ENCODE results near the gene KRT9.
"Not testable (repeated sequence)": the region's sequence is repeated elsewhere in the genome, so short reads cannot be mapped to it uniquely, and the experiment has no call there.

Gene KRT9

GRCh38 chr17:41571561-41572434, at the start of gene KRT9:
Gene KRT9 (minus strand): TSS chr17:41572059. CDS start chr17:41571992, 67 bp downstream.
- DNase-seq, result no peak

GRCh38 chr17:41621435-41621817, 49.6 kb upstream of the KRT9 start:
- not testable (repeated sequence) for DNase-seq

GRCh38 chr17:41620583-41621434, 49.0 kb upstream of the KRT9 start:
- no peak for DNase-seq

- DNase-seq, result not testable (repeated sequence)
Observed at GRCh38 chr17:41619927-41620582, 48.2 kb upstream of the KRT9 start.

- no peak for DNase-seq
Observed at GRCh38 chr17:41619036-41619926, 47.4 kb upstream of the KRT9 start.

- no peak for DNase-seq
Observed at GRCh38 chr17:41618341-41619035, 46.6 kb upstream of the KRT9 start.

GRCh38 chr17:41617698-41618097, 45.8 kb upstream of the KRT9 start:
- DNase-seq, result no peak

DNA sequence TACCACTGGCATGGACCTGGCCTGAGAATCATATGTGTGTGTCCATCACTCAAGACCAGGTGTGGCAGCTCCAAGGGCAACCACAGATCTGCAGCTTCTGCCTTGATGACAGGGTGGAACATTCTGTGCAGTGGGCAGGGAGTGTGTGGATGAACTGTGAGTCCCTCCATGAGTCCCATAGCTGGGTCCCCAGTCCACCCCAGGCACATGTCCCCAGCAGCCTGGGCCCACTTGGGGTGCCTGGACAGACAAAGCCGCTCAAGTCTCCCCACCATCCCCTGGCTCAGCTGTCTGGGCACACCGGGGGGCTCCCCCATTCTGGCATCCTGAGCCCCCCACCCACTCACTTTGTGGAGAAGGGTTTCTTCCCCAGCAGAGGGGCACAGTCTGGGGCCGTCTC, 45.3 kb upstream of the KRT9 start:
- DNase-seq, result no peak

DNA sequence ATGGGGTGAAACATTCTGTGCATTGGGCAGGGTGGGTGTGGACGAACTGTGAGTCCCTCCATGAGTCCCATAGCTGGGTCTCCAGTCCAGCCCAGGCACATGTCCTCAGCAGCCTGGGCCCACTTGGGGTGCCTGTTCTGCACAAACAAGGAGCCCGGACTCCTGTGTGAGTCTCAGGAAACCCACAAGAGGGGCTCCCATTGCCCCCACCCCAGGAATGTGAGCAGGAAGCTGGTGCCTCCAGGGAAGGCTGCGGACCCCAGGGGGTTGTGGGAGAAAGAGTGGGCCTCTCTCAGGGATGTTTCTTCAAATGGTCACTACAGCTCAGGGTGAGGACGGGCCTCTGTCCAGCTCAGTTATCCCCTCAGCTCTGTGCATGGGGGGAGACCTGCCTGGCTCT, 44.6 kb upstream of the KRT9 start:
- not testable (repeated sequence) for DNase-seq

DNA sequence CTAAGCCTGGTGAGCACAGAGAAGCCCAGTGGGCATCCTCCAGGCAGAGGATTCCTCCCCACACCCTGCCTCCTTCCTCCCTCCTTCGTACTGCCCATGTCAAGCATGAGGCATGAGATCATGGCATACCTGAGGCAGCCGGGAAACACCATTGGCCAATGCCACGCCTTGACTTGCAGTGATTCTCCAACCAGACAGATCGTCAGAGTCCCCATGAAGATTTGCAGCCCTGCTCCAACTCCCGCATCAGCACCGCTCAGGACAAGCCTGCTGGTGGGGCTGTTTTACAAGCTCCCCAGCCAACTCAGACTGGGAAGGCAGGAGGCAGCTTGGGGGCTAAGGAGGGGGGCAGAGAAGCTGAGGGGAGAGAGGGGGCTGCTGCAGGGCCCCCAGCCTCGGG, 43.6 kb upstream of the KRT9 start:
- no peak for DNase-seq

GRCh38 chr17:41614767-41615166, 42.9 kb upstream of the KRT9 start:
- DNase-seq, result not testable (repeated sequence)

DNA sequence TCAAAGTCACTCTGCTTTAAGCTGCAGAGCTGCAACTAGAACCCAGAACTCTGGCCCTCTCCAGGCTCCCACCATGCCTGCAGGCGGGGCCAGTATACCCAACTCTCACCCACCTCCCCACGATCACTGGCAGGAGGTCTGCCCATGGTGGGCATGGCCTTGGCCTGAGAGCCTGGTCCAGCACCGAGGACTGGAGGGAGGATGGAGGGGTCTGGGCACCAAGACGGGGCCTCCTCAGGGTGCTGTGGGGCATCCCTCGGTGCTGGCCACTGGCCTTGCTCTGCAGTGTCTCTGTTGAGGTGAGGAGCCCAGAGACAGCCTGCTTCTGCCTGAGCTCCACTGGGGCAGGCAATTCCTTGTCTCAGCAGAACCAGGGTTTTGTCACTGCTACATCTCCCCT, 42.2 kb upstream of the KRT9 start:
- no peak for DNase-seq

- DNase-seq, result no peak
Observed at GRCh38 chr17:41613277-41614082, 41.6 kb upstream of the KRT9 start.

DNA sequence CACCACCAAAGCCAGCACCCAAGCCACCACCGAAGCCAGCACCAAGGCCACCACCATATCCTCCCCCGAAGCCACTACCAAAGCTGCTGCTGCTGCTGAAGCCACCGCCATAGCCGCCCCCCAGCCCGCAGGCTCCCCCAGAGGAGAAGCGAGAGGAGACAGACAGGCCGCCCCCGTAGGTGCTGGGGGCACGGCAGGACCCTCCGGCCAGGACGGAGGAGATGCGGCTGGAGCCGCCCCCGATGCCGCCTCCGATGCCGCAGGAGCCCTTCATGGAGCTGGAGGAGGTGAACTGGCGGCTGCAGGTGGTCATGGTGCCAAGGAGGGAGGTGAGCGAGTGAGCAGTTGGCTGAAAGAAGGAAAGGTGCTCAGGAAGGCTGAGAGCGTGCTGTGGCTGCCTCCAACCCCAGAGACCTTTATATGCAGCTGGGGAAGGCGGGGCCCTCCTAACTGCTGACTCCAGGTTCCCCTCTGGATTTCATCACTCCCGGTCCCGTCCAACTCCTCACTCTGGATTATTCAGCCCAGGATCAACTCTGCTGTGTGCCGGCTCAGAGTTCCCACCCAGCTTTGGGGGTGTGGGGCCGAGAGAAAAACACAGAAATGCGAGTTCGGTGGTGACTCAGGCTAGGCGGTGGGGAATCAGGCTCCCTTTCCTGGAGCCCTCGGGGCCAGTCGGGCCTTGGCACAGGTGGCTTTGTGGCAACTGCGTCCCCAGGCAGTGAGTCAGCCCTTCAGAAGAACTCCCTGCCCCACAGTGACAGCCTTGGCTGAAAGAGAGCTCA, 40.7 kb upstream of the KRT9 start, which contains the start of gene KRT16:
Gene KRT16 (minus strand): TSS at position 392 of the 785 bp plus-strand sequence. CDS start 79 bp downstream, at position 313.
- not testable (repeated sequence) for DNase-seq

GRCh38 chr17:41610965-41611640, 39.2 kb upstream of the KRT9 start:
- DNase-seq, result no peak

DNA sequence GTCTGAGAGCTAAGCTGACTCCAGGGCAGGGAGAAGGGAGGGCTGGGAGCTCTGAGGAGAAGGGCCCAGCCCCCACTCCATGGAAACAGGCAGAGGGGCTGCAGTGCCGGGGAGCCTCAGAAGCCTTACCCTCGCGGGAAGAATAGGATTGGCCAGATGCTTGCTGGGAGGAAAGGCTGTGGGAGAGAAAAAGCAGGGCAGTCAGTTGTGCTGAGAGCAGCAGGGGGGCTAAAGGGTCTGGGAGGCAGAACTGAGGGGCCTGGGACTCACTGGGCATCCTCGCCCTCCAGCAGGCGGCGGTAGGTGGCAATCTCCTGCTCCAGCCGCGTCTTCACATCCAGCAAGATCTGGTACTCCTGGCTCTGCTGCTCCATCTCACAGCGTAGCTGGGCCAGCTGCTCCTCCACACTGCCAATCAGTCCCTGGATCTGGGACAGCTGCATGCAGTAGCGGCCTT, 38.2 kb upstream of the KRT9 start:
- DNase-seq, result not testable (repeated sequence)

GRCh38 chr17:41606930-41607329, 35.1 kb upstream of the KRT9 start:
- DNase-seq, result not testable (repeated sequence)

DNA sequence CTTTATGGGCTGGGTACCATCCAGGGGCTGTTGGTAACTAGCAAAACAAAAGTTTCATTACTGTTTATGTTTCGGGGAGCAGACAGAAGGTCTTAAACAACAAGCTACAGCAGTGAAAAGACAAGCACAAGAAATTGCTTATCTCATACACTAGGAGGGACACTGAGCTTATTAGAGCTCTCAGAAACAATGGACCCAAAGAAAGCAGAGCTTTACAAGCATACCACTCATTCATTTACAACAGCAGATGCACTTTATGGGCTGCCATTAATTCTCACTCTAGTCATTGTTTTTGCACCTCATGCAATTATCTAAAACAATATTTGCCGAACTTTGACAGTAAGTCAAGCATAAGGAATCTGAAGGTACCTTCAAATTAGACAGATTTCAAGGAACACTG, 30.7 kb upstream of the KRT9 start:
- no peak for DNase-seq

GRCh38 chr17:41600318-41600717, 28.5 kb upstream of the KRT9 start:
- DNase-seq, result no peak

All from stimulated activated CD4-positive, alpha-beta T cell treated with anti-CD3 and anti-CD28 coated beads, Interleukin-15, amount 100 ng/mL, for 24 hours (primary cell).